Measurements from ENCODE around the gene ACSBG1.

GRCh38 chr15:78259232-78259631 is 24.9 kb upstream of the ACSBG1 start:
- no peak for TF ChIP-seq CTCF (IDR thresholded peaks at IDR 0.05; ENCODE audit: insufficient read depth, low read length, poor library complexity, severe bottlenecking)
- no peak for TF ChIP-seq EZH2phosphoT487 (conservative IDR thresholded peaks at IDR 0.05; ENCODE audit: low read length)

All from SU-DHL-6 (cell line).